NB4 (cell line): ENCODE measurements around the gene C4orf54.

Experiments used
- DNase-seq: peaks from one replicate; pipeline ENCODE4 v3.0.0; 2010; ENCODE audit warnings: low read depth
- H3K4me3 ChIP-seq: one replicate; pipeline ENCODE4 v1.5.1; 2011; ENCODE audit warnings: mild to moderate bottlenecking, low read depth, low read length, moderate library complexity
- CTCF ChIP-seq: IDR thresholded peaks from one replicate; pipeline ENCODE4 v1.5.1; 2012; ENCODE audit warnings: low read depth, low read length
- MAX ChIP-seq: IDR thresholded peaks from 2 replicates; pipeline ENCODE4 v1.6.1; 2011; ENCODE audit warnings: low read depth, low read length
- MYC ChIP-seq: IDR thresholded peaks from 2 replicates; pipeline ENCODE4 v1.6.1; 2011; ENCODE audit warnings: low read depth, low read length
- POLR2A ChIP-seq: IDR thresholded peaks from 2 replicates; pipeline ENCODE4 v1.6.1; 2011; ENCODE audit warnings: mild to moderate bottlenecking; ENCODE audit not compliant: insufficient read length; ENCODE audit errors: extremely low read depth

The C4orf54 gene

DNA sequence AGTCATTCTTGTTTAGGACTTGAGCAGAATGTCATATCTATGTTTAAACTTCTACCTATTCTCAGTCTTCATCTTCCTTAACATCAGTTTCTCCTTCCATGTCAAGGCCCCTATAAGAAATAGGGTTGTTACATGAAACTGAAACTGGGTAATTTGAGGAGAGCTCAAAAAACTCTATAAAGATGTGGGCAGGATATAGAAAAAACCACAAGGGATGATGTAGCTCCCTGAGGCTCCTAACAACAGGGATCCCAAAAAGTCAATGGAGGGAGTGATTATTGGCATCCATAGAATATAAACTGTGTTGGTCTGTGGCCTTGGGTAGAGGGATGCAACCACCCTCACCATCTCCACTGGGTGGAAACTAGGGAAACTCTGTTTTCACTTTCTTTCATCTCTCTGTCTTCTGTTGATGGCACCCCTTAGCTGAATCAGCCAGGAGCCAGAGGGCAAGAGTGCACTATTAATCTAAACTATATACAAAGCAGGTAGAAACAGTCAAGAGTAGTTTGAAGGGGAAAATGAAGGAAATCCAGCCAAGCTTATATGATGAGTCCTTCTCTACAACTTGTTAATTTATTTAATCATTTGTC is 27.6 kb downstream of the C4orf54 start:
- TF ChIP-seq MAX = no peak
- TF ChIP-seq CTCF = no peak
- no peak for TF ChIP-seq MYC
- no peak for TF ChIP-seq POLR2A
- DNase-seq = no peak
- H3K4me3 ChIP-seq = no peak overlapping the region

- H3K4me3 ChIP-seq = no peak overlapping the region
- TF ChIP-seq CTCF (no peak), POLR2A (no peak), MAX (no peak), MYC (no peak)
- DNase-seq = no peak
Measured at GRCh38 chr4:99628040-99628439, 29.6 kb downstream of the C4orf54 start.

DNA sequence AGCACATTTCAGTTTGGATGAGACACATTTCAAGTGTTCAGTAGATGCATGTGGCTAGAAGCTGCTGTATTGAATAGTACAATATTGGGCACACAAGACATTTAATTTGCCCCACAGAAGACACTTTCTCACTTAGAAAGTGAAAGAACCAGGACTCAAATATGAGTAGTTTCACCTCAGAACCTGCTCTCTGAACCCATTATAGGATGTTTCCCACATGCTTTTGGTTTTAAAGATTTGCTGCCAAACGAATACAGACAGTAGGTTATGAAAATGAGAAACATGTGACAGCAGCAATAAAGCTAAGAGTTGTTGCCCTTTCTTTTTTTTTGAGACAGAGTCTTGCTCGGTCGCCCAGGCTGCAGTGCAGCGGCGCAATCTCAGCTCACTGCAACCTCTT is 32.3 kb downstream of the C4orf54 start:
- no peak overlapping the region for H3K4me3 ChIP-seq
- TF ChIP-seq CTCF = no peak
- no peak for TF ChIP-seq POLR2A
- TF ChIP-seq MAX = no peak
- no peak for TF ChIP-seq MYC
- DNase-seq = no peak

DNA sequence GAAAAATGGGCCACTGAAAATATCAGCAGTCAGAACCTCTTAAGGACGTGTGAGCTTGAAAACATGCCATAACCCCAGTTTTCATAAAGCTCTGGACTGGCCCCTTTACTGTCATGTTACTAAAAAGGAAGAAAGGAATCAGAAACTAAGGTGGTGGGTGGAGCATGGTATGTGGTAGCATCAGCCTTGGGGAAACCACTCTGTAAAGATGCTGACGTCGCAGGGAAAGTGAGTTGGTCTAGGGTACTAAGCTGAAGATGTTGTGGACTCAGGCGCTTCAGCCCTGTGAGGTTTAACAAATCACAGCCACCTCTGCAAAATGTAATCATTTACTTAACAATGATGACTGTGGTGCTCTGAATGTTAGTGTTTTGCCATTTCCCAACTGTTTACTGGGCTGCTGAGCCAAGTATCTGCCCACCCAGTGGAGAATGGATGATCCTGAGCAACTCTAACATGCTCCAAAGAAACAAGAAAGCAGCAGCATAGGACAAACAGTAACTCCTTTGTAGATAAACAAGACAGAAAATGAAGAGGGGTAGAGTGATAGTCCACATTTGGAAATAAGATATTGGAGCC is 33.4 kb downstream of the C4orf54 start:
- no peak overlapping the region for H3K4me3 ChIP-seq
- DNase-seq = no peak
- TF ChIP-seq CTCF (no peak), MYC (no peak), MAX (no peak), POLR2A (no peak)

DNA sequence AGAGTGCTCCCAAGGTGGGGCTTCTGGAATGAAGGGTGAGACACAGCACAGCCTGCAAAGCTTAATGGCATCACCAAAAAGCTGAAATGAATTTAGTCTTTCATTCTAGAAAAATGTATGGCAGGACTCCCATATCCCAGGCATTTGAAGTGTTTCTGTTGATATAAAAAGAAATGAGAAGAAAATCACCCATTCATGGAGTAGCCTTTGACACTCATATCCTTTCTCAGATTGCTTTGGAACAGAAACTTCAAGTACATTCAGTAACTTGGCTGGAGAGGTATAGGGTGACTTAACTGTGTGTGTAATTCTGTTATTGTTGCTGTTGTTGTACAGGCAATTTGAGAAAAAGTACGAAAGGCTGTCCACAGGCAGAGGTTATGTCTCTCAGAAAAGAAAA is 35.3 kb downstream of the C4orf54 start:
- DNase-seq = no peak
- H3K4me3 ChIP-seq = no peak overlapping the region
- no peak for TF ChIP-seq MYC
- TF ChIP-seq POLR2A = no peak
- no peak for TF ChIP-seq MAX
- TF ChIP-seq CTCF = no peak
